GM10248 (cell line): ENCODE results near the gene MMADHC.
A peak's percentile ranks its signal among the peaks of the same experiment; 100 is the strongest.

Source experiments
- CTCF ChIA-PET: fragments of 300-600 bp; sonication (Branson Sonifier 250); formaldehyde crosslinking; extraction: SDS; loops from one replicate; lab custom pipeline; 2021; ENCODE audit warnings: antibody characterized with exemption; lab: Yijun Ruan, JAX
- POLR2A ChIA-PET: fragments of 350-650 bp; sonication (Branson Sonifier 250); formaldehyde crosslinking; extraction: SDS; loops from one replicate; lab custom pipeline; 2020; ENCODE audit warnings: antibody characterized with exemption; lab: Yijun Ruan, JAX
- DNase-seq: peaks from one replicate; pipeline ENCODE4 v3.0.0; 2012; ENCODE audit errors: extremely low spot score
- TF ChIP-seq, protein P1 (sequence below): IDR thresholded peaks from 2 replicates; pipeline ENCODE4 v1.5.1; 2012; ENCODE audit warnings: mild to moderate bottlenecking, low read depth; ENCODE audit errors: extremely low read depth, missing control alignments, control extremely low read depth

Gene MMADHC

DNA sequence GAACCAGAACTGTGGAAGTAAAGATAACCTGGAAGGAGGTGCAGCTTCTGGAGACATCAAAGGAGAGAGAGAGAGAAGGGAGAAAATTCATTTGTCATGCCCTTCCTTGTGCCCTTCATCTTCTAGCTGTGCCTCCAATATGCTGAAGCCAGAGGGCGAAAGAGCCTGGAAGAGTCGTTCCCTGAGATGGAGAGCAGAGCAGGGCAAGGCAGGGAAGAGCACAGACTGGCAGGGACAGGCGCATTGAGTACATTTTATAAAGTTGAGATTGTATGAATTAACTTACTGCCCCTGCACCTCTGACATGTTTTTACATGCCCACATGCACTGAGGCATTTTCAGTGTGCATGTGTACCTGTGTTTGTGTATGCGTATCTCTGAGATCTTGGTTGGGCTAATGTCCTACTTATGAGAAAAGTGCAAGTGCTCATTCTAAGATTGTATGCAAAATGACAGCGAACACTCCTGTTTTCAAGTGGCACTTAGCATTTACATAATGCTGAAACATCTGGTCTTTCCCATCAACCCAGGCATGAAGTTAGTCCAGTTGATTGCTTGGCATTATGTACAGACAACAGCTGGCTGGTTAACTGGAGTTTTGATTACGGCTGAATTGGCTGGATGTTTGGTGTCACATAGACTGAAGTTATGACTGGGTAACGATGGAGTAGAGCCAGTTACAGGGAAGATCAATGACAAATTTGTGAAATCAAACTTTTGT, 23.7 kb upstream of the MMADHC start:
- TF ChIP-seq, protein P1, sequence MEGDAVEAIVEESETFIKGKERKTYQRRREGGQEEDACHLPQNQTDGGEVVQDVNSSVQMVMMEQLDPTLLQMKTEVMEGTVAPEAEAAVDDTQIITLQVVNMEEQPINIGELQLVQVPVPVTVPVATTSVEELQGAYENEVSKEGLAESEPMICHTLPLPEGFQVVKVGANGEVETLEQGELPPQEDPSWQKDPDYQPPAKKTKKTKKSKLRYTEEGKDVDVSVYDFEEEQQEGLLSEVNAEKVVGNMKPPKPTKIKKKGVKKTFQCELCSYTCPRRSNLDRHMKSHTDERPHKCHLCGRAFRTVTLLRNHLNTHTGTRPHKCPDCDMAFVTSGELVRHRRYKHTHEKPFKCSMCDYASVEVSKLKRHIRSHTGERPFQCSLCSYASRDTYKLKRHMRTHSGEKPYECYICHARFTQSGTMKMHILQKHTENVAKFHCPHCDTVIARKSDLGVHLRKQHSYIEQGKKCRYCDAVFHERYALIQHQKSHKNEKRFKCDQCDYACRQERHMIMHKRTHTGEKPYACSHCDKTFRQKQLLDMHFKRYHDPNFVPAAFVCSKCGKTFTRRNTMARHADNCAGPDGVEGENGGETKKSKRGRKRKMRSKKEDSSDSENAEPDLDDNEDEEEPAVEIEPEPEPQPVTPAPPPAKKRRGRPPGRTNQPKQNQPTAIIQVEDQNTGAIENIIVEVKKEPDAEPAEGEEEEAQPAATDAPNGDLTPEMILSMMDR, result no peak
- no peak for DNase-seq
- ChIA-PET CTCF (interaction anchor here (5.0 kb wide), 1 partner anchor 13 kb away, joined by 17 read pairs; no protein-coding TSS in a partner anchor), POLR2A (no interaction called here)

DNA sequence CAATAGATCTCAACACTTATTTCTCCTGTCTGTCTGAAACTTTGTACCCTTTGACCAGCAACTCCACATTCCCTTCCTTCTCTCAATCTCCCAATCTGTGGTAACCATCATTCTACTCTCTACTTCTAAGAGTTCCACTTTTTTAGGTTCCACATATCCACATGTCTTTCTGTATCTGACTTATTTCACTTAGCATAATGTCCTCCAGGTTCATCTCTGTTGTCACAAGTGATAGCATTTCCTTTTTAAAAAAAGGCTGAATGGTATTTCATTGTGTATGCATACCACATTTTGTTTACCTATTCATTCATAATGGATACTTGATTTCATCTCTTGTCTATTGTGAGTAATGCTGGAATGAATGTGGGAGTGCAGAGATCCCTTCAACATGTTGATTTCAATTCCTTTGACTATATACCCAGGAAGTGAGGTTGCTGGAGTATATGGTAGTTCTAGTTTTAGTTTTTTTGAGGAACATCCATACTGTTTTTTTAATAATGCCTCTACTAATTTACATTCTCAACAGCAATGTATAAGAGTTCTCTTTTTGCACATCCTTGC, 18.8 kb upstream of the MMADHC start:
- ChIA-PET CTCF (interaction anchor here (5.0 kb wide), 1 partner anchor 8 kb away, joined by 17 read pairs; no protein-coding TSS in a partner anchor), POLR2A (no interaction called here)
- DNase-seq, result no peak
- TF ChIP-seq, protein P1, result no peak

DNA sequence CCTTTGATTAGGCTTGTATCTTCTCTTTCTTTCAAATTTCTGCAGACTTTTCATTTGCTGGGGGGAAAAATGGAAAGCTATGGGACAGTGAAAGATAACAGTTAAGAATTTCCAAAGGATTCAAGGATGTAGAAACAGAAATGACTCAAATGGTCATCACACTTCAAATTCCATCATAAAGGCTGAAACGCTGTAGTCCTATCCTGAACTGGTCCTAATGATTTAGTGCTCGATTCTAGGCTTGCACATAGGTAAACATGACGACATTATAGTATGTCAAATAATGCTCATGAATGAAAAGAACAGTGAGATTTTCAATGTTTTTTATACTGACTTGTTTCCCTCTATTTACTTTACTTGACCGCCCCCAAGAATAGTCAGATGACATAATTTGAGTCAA, 15.7 kb upstream of the MMADHC start:
- TF ChIP-seq, protein P1, result no peak
- CTCF ChIA-PET, result interaction anchor here (1.1 kb wide), 1 partner anchor 10 kb away, joined by 5 read pairs; no protein-coding TSS in a partner anchor
- DNase-seq, result no peak
- POLR2A ChIA-PET, result no interaction called here

DNA sequence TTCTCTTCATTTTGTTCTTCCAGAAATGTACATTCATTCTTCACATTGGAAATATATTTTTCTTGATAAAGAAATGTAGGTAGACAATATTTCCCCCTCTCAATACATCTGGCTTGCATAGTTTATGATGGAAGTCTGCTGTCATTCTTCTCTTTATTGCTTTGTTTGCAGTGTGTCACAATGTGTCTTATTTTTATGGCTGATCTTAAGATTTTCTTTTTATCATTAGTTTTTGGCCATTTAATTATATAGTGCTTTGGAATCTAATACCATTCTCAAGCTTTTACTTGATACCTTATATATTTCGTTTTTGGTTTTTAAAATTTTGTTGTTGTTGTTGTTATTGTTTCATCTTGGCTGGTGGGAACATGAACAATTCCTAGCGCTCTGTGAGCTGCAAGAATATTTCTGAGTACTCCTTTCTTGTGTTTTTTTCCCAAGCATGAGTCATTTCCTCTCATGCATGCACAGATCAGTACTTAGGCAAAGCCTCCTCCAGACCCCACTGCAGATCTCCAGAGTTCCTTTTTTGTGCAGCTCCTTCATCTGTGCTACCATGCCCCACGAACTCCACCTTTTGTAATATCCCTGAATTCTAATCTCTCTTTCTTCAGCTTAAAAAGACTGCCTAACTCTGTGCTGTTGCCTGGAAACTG, 13.7 kb upstream of the MMADHC start:
- ChIA-PET CTCF (interaction anchor here (0.7 kb wide), 1 partner anchor 16 kb away, joined by 3 read pairs; no protein-coding TSS in a partner anchor), POLR2A (no interaction called here)
- TF ChIP-seq, protein P1, result no peak
- DNase-seq, result no peak

DNA sequence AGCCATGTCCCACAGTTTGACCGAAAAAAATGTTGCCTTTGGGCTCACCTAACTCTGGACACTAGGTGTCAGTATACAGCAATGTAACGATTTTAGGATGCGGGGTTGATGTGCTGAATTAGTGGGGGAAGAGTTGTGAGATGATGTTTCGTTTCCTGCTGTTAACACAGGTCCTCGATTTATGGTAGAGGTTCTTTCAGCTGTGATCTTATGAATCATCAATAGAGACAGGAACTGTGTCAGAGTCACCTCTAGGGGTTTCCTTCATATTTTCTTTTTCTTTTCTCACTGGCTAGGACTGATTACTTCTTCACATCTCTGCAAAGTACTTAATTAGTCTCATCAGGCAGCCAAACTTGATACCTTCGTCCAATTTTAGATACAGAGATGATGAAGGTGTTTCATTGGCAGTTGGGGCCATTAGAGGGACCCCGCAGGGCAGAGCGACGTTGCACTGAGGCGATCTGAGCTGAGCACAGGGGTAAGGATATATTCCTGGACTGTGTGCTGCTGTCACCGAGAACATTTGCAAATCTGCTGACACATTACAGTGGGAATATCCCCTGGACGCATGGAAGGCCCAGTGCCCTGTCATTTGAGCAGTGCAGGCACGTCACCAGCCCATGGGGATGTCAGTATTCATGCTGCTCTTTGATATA, 10.2 kb upstream of the MMADHC start:
- CTCF ChIA-PET, result interaction anchor here (0.8 to 6.2 kb wide), 11 partner anchors 11 to 1837 kb away, joined by 3 to 47 read pairs (median 3); no protein-coding TSS in a partner anchor
- POLR2A ChIA-PET, result no interaction called here
- TF ChIP-seq, protein P1, result peak; percentile 81
- peak; percentile 52 for DNase-seq
